ENCODE results near the gene CCDC69.

Gene CCDC69

GRCh38 chr5:151253605-151253950, 29.7 kb upstream of the CCDC69 start:
- no peak for DNase-seq (ENCODE audit: low read depth)
- TF ChIP-seq CTCF (conservative IDR thresholded peaks at IDR 0.05; ENCODE audit: low read length): no peak
- peak overlapping the region; percentile 87 for H3K4me3 ChIP-seq (ENCODE audit: low read length)

GRCh38 chr5:151252762-151253604, 29.1 kb upstream of the CCDC69 start, which contains the start of gene GM2A:
TSS of gene GM2A (plus strand) at chr5:151253185. CDS start at chr5:151253217, 32 bp downstream.
- H3K4me3 ChIP-seq (ENCODE audit: low read length): peak within 1 kb of the TSS; percentile 87
- DNase-seq (ENCODE audit: low read depth): peak; percentile 99
- no peak for TF ChIP-seq CTCF (conservative IDR thresholded peaks at IDR 0.05; ENCODE audit: low read length)

GRCh38 chr5:151251621-151252020, 27.7 kb upstream of the CCDC69 start:
- no peak overlapping the region for H3K4me3 ChIP-seq (ENCODE audit: low read length)
- TF ChIP-seq CTCF (conservative IDR thresholded peaks at IDR 0.05; ENCODE audit: low read length): no peak
- no peak for DNase-seq (ENCODE audit: low read depth)

GRCh38 chr5:151251001-151251551, 27.2 kb upstream of the CCDC69 start:
- DNase-seq (ENCODE audit: low read depth): no peak
- no peak overlapping the region for H3K4me3 ChIP-seq (ENCODE audit: low read length)
- TF ChIP-seq CTCF (conservative IDR thresholded peaks at IDR 0.05; ENCODE audit: low read length): no peak

- no peak for TF ChIP-seq CTCF (conservative IDR thresholded peaks at IDR 0.05; ENCODE audit: low read length)
- no peak for DNase-seq (ENCODE audit: low read depth)
- H3K4me3 ChIP-seq (ENCODE audit: low read length): no peak overlapping the region
Observed at GRCh38 chr5:151250346-151251000, 26.6 kb upstream of the CCDC69 start.

- no peak for DNase-seq (ENCODE audit: low read depth)
- TF ChIP-seq CTCF (conservative IDR thresholded peaks at IDR 0.05; ENCODE audit: low read length): no peak
- no peak overlapping the region for H3K4me3 ChIP-seq (ENCODE audit: low read length)
Observed at GRCh38 chr5:151249281-151249680, 25.4 kb upstream of the CCDC69 start.
